MM.1S (cell line): ENCODE measurements around the gene DENND5A.
"Not testable (repeated sequence)": the region's sequence is repeated elsewhere in the genome, so short reads cannot be mapped to it uniquely, and the experiment has no call there.

Experiments used
- DNase-seq: peaks from one replicate; pipeline ENCODE4 v3.0.0-alpha.2; 2015
- H2AFZ ChIP-seq: fragments of 300-600 bp; sonication (generic); 2 replicates; pipeline ENCODE4 v1.6.0; 2016; ENCODE audit warnings: antibody characterized with exemption, low read length
- H3F3A ChIP-seq: fragments of 300-600 bp; sonication (generic); 2 replicates; pipeline ENCODE4 v1.6.1; 2016; ENCODE audit warnings: mild to moderate bottlenecking, antibody characterized with exemption, low read length, moderate library complexity, mixed read lengths; ENCODE audit not compliant: insufficient read depth
- H3K27ac ChIP-seq: fragments of 300-600 bp; sonication (generic); 2 replicates; pipeline ENCODE4 v1.5.1; 2016; ENCODE audit warnings: mild to moderate bottlenecking, low read length
- H3K27me3 ChIP-seq: fragments of 300-600 bp; sonication (generic); replicated peaks from 2 replicates; pipeline ENCODE4 v1.6.0; 2016; ENCODE audit warnings: low read length; ENCODE audit not compliant: insufficient read depth
- H3K36me3 ChIP-seq: fragments of 300-600 bp; sonication (generic); replicated peaks from 2 replicates; pipeline ENCODE4 v1.6.1; 2016; ENCODE audit warnings: mild to moderate bottlenecking, low read length, mixed read lengths; ENCODE audit not compliant: insufficient read depth
- H3K4me1 ChIP-seq: fragments of 300-600 bp; sonication (generic); 2 replicates; pipeline ENCODE4 v1.6.1; 2016; ENCODE audit warnings: low read length, mixed read lengths
- H3K4me2 ChIP-seq: fragments of 300-600 bp; sonication (generic); 2 replicates; pipeline ENCODE4 v1.6.0; 2016; ENCODE audit warnings: low read depth, low read length
- H3K4me3 ChIP-seq: fragments of 300-600 bp; sonication (generic); 2 replicates; pipeline ENCODE4 v1.5.1; 2016; ENCODE audit warnings: low read length, mixed read lengths
- H3K79me2 ChIP-seq: fragments of 300-600 bp; sonication (generic); 2 replicates; pipeline ENCODE4 v1.6.1; 2016; ENCODE audit warnings: mixed run types, low read length, mixed read lengths
- H3K9ac ChIP-seq: fragments of 300-600 bp; sonication (generic); 2 replicates; pipeline ENCODE4 v1.6.1; 2016; ENCODE audit warnings: low read length, mixed read lengths
- H3K9me2 ChIP-seq: fragments of 300-600 bp; sonication (generic); replicated peaks from 2 replicates; pipeline ENCODE4 v1.6.1; 2016; ENCODE audit warnings: mild to moderate bottlenecking, low read length, mixed read lengths; ENCODE audit not compliant: insufficient read depth
- H3K9me3 ChIP-seq: fragments of 300-600 bp; sonication (generic); replicated peaks from 2 replicates; pipeline ENCODE4 v1.6.1; 2016; ENCODE audit warnings: mild to moderate bottlenecking, low read length, mixed read lengths; ENCODE audit not compliant: insufficient read depth
- H4K20me1 ChIP-seq: fragments of 300-600 bp; sonication (generic); 2 replicates; pipeline ENCODE4 v1.6.1; 2016; ENCODE audit warnings: mild to moderate bottlenecking, low read length, moderate library complexity, mixed read lengths; ENCODE audit not compliant: insufficient read depth
- CTCF ChIP-seq: fragments of 300-600 bp; sonication (generic); IDR thresholded peaks from 2 replicates; pipeline ENCODE4 v1.5.1; 2016; ENCODE audit warnings: antibody characterized with exemption, low read length, mixed read lengths
- EZH2 ChIP-seq: fragments of 300-600 bp; sonication (generic); optimal IDR thresholded peaks from 2 replicates; pipeline ENCODE3; 2017; ENCODE audit warnings: low read depth, mild to moderate bottlenecking, antibody characterized with exemption, low read length, mixed read lengths
- EZH2phosphoT487 ChIP-seq: fragments of 300-600 bp; sonication (generic); IDR thresholded peaks from 2 replicates; pipeline ENCODE4 v1.6.1; 2018; ENCODE audit warnings: antibody characterized with exemption, low read length

DENND5A gene

GRCh38 chr11:9250139-9250582, 15.0 kb downstream of the DENND5A start:
- no peaks in the 10 kb centered on the region for H3K9me2 ChIP-seq
- no peak overlapping the region for H2AFZ ChIP-seq
- peaks cover 15% of the 10 kb centered on the region for H3F3A ChIP-seq
- DNase-seq = peak; percentile 79
- peak overlapping the region; percentile 33; the same call in 1 of the 2 replicates for H3K27ac ChIP-seq
- no peaks in the 10 kb centered on the region for H3K9me3 ChIP-seq
- H3K4me1 ChIP-seq = peaks cover 9% of the 10 kb centered on the region; the same call in 1 of the 2 replicates
- no peak overlapping the region for H3K4me3 ChIP-seq
- no peaks in the 10 kb centered on the region for H3K79me2 ChIP-seq
- no peaks in the 10 kb centered on the region for H3K27me3 ChIP-seq
- no peaks in the 10 kb centered on the region for H4K20me1 ChIP-seq
- H3K36me3 ChIP-seq = no peaks in the 10 kb centered on the region
- H3K9ac ChIP-seq = no peak overlapping the region
- H3K4me2 ChIP-seq = peak overlapping the region; percentile 17; the same call in 1 of the 2 replicates
- TF ChIP-seq CTCF (peak; percentile 16), EZH2phosphoT487 (no peak)

GRCh38 chr11:9249252-9249651, 15.9 kb downstream of the DENND5A start:
- TF ChIP-seq EZH2phosphoT487 = no peak
- no peak for TF ChIP-seq CTCF
- TF ChIP-seq EZH2 = no peak
- H2AFZ ChIP-seq = no peak overlapping the region
- H3K9me2 ChIP-seq = no peaks in the 10 kb centered on the region
- H4K20me1 ChIP-seq = no peaks in the 10 kb centered on the region
- no peak overlapping the region for H3K27ac ChIP-seq
- no peaks in the 10 kb centered on the region for H3K36me3 ChIP-seq
- no peaks in the 10 kb centered on the region for H3K27me3 ChIP-seq
- H3K4me3 ChIP-seq = no peak overlapping the region
- peaks cover 9% of the 10 kb centered on the region; the same call in 1 of the 2 replicates for H3K4me1 ChIP-seq
- no peaks in the 10 kb centered on the region for H3K79me2 ChIP-seq
- H3F3A ChIP-seq = peaks cover 15% of the 10 kb centered on the region
- no peak for DNase-seq
- H3K9ac ChIP-seq = no peak overlapping the region
- H3K9me3 ChIP-seq = no peaks in the 10 kb centered on the region
- no peak overlapping the region for H3K4me2 ChIP-seq

- Histone ChIP-seq H3K9me2 (no peaks in the 10 kb centered on the region), H3K4me1 (peaks cover 9% of the 10 kb centered on the region; the same call in 1 of the 2 replicates), H3K36me3 (no peaks in the 10 kb centered on the region), H4K20me1 (no peaks in the 10 kb centered on the region), H3K79me2 (no peaks in the 10 kb centered on the region), H3K9ac (no peak overlapping the region), H3K27ac (no peak overlapping the region), H3K4me2 (no peak overlapping the region), H3K27me3 (no peaks in the 10 kb centered on the region), H3K4me3 (no peak overlapping the region), H3K9me3 (no peaks in the 10 kb centered on the region), H2AFZ (no peak overlapping the region), H3F3A (peaks cover 15% of the 10 kb centered on the region)
- no peak for DNase-seq
- TF ChIP-seq CTCF (no peak), EZH2 (no peak)
Measured at GRCh38 chr11:9247863-9248262, 17.3 kb downstream of the DENND5A start.

GRCh38 chr11:9236242-9236641, 28.9 kb downstream of the DENND5A start:
- H2AFZ ChIP-seq, H3K27me3 ChIP-seq, H3K4me2 ChIP-seq, H3F3A ChIP-seq, H3K27ac ChIP-seq, H3K4me3 ChIP-seq, H4K20me1 ChIP-seq, H3K9ac ChIP-seq, H3K79me2 ChIP-seq, H3K9me2 ChIP-seq, H3K9me3 ChIP-seq, DNase-seq, H3K4me1 ChIP-seq, H3K36me3 ChIP-seq: not testable (repeated sequence)
